SKM-1 treated with dmso at 0.1 percent for 144 hours (cell line): Measurements from ENCODE around the gene PTGFRN.

Source experiments
- DNase-seq: peaks from one replicate; lab custom pipeline; 2025; ENCODE audit not compliant: unreplicated experiment; lab: John Stamatoyannopoulos, UW

PTGFRN gene

DNA sequence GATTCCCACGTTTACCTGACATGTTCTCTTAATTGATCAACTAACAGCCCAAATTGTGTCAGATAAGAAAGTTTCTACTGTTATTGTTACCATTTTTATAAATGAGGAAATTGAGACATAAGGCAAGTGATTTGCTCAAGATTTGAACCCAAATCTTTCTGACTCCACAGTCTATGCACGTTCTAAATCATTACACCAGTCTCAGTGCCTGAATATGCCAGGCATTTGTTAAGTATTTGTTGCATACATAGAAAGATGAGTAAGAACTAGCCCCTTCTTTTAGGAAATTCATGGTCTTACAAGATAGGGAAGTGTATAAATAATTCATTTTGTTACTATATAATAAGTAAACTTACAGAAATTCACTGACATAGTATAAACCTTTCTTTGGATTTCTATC, 84.7 kb downstream of the PTGFRN start:
- no peak for DNase-seq

DNA sequence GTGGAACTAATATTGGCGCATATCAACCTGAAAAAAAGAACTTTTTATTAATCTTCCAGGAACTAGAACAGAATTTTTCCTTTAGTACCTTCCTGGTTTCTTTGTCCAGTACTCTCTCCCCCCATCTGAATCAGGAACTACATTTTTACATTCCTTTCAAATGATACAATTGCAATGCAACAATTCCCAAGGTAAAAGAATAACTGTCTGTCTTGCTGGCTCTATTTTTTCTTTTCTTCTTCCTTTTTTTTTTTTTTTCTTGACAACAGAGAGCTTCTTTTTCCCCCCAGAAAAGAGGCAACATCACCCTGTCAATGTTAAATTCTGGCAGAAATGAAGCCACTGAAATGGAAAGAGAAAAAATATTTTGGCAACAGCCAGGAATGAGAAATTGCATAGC, 87.3 kb downstream of the PTGFRN start:
- no peak for DNase-seq

DNA sequence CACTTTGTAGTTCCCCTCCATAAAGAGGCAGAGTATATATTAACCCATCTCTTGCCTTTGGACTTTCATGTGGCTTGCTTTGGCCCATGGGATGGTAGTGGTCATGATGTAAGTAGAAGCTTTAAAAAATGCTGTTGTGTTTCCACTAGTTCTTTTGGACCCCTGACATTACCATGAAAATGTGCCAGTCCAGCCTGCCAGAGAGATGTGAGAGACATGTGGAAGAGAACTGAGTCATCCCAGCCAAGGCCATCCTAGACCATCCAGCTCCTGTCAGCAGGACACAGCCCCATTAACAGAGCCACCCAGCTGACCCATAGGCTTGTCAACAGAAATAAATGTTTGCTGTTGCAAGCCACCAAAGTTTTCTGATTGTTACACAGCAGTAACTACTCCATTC, 87.9 kb downstream of the PTGFRN start:
- no peak for DNase-seq

DNA sequence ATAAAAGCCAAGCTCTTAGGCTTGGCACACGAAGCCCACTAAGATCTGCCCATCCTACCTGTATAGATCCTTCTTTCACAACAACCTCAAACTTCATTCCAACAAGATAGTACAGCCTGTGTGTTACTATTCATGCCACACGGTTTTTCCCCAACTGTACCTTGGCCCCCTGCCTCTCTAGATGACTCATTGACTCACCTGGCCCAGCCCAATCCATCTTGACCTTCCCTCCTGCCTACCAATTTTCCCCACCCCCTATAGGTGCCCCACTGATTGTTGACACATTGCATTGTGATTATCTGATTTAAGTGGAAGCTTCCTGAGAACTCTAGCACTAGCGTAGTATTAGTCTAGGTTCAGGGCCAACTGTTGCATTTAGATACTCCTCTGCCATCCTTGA, 89.9 kb downstream of the PTGFRN start:
- DNase-seq = no peak

DNA sequence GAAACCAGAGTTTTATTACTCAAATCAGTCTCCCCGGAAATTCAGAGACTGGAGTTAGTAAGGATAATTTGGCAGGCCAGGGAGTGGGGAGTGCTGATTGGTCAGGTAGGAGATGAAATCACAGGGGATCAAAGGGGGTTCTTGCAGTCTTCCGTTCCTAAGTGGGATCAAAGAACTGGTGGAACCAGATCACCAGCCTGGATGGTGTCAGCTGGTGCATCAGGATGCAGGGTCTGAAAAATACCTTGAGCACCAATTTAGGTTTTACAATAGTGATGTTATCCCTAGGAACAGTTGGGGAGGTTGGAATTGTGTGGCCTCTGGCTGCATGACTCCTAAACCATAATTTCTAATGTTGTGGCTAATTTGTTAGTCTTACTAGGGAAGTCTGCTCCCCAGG, 90.4 kb downstream of the PTGFRN start:
- no peak for DNase-seq

DNA sequence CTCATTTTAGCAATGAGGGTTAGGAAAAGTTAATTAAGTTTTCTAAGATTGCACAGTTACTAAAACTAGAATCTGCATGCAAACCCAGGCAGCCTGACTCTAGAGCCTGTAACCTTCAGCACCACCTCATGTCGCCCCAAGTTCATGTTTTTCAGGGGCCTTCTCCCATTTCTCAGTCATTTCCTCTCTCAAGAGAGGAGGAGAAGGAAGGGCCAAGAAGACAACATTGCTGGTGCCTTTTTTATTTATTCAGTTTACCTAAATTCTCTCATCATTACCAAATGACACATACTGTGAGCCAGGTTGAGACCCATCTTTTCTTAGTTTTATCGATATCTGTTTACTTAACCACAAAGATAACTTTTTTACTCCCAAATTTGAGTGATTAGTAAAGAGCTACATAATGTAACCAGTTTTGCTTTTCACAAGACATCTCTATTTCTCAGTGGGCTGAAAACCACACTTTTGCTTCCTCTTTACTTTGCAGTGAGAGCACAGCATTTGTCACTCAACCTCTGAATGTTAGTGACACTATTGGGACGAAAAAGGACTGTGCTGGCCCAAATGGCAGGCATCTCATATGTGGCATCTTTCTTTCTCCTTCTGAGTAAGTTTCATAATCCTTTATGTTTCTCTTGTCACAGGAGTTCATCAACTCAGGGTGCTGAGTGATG, 91.7 kb downstream of the PTGFRN start, which contains the start of gene CD101:
Gene CD101, plus strand, starts transcription at position 507 of the 674 bp plus-strand sequence. Its CDS starts 58 bp downstream, at position 565.
- DNase-seq = peak; percentile 80

DNA sequence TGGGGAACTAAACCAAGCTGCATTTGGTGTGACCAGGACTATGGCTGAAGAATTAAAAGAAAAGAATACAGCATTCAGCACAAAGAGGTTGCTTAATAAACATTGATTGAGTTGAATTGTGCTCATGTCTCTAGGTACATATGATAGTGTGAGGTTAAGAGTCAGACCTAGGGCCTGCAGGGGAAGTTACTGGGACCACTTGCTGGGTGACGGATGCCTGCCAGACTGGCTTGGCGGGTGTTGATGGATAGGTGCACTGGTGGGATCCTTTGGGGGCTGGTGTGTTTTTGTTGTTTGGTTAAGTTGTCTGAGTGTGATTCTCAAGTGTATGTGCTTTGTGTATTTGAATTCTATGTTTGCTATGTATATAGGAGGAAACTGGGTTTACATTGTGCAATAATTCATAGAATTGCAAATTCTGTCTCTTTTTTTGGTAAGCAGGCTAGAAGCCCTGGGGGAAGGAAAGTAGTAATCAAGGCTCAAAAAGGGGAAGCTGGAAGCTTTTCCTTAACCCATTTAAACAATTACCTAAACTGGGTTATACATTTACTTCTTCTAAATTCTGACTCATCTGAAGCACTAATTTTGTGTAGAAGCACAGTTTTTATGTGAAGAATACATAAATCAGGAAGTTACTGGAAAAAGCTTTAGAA, 93.6 kb downstream of the PTGFRN start:
- DNase-seq = peak; percentile 97

DNA sequence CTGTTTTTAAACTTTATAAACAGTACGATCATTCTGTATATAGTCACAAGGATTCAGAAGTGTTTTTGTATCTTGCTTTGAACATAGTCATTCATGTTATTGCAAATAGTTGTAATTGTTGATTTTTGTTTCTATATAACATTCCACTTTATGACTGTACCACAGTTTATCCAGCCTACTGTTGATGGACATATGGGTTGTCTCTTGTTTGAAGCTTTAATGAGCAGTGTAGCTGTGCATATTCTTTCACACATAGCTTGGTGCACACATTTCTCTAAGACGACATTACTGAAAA, 98.0 kb downstream of the PTGFRN start:
- no peak for DNase-seq

DNA sequence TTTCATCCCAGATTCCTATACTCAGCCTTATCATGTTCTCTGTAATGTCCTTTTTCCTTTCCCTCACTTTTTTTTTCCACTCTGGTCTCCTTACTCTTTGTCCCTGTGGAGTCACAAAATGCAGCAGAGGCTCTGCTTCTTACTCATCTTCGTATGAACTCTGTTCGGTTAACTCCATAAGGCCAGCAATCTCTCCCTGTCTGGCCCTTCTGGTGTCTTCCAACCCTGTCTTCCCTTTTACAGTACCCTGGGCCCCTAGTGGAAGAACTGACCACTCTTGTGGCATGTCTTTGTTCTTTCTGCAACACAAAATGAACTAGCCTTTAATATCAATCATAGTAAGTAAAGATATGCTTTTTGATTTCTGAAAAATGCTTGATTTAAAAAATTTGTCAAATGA, 98.9 kb downstream of the PTGFRN start:
- no peak for DNase-seq

DNA sequence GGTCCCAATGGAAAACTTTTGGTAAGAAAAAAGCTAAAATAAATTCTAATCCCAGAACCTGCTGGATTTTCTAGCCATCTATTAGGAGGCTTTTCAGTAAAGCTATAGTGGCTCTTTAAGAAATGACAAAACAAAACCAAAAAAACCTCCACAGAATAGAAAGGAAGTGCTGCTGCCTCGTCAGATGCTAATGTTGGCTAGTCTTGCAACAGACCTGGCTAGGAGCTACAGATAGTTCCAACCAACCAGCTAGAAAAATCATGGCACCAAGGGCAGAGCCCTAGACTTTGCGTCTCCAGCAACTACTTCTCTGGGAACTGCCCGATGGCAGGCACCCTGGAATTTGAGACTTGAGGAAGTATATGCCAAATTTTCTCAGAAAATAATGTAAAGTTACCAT, 99.4 kb downstream of the PTGFRN start:
- peak; percentile 82 for DNase-seq

DNA sequence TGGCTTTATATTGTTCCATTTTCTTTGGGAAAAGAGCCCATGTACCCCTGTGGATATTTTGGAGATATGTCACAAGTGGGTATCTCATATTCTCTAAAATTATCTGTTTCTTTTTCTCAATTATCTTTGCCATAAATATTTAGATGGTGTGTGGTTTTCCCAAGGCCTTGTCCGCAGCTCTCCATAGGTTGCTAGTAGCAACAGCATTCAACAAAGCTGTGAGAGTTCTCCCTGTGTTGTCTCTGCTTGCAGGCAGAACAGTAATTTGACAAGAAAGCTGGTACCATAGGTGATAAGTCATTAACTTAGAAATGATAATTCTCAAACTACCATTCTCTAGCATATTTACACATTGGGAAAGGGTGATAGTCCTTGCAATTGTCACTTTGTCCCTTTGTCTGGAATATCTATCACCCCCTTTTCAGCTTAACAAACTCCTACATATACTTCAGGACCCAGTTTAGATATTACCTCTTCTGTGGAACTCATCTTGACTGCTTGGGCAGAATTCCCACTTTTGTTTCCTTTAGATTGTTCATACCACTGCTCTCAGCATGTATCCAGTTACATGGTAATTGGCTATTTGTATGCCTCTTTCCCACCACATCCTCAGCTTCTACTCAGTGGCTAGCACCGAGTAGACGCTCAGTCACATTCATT, 100.7 kb downstream of the PTGFRN start:
- no peak for DNase-seq

DNA sequence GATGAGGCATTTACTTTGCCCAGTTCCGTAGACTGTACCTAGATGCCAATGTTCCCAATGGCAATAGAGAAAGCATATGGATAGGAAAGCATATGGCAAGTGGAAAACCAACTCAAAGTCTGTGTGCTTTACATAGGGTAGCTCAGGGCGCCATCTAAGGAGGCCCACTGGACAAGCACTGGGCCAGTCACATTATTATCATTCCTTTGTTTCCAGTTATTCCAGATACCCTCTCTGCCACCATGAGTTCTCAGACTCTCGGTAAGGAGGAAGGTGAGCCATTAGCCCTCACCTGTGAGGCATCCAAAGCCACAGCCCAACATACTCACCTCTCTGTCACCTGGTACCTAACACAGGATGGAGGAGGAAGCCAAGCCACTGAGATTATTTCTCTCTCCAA, 101.6 kb downstream of the PTGFRN start:
- DNase-seq = no peak

DNA sequence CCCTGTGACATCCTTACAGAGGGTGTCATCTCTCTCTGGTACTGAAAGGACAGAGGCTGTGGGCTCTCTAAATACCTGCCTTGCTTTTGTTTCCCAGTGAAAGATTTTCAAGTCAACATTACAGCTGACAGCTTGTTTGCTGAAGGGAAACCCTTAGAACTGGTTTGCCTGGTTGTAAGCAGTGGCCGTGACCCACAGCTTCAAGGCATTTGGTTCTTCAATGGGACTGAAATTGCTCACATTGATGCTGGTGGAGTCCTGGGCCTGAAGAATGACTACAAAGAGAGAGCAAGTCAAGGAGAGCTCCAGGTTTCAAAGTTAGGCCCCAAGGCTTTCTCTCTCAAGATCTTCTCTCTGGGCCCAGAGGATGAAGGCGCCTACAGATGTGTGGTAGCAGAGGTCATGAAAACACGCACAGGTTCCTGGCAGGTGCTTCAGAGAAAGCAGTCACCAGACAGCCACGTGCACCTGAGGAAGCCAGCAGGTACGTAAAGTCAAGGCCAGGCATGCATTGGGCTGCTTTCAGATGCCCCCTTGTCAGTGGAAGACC, 103.7 kb downstream of the PTGFRN start:
- DNase-seq = no peak

DNA sequence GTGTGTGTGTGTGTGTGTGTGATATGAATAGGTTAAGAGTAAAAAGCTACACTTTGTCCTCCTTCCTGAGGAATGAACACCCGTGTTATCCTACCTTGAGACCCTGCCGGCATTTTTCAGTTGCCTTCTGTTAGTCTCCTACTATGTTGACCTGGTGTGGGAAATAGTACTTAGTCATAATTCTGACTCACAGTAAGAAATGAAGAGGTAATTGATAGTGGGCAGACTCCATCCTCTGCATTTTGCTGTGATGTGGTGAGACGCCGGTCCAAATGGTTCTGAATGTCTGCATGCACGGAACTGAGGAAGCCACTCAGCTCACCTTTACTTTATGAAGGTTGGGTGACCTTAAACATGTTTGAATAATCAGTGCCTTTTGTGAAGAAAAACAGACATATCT, 104.5 kb downstream of the PTGFRN start:
- DNase-seq = no peak

DNA sequence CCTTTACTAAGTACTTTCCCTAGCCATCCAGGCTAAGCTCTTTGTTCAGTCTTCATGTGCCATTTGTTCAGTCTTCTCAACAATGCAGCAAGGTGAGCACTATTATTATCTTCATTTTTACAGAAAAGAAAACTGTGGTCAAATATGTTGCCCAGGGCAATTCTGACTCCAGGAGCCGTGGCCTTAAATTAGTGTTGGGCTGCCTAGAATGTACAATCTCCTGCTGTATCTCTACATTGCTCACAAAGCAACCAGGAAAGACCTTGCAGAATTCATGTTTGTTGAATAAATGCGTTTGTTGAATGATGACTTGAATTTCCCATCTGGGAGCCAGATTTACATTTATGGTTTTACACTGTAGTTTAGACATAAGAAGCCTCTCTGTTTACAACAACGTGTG, 106.0 kb downstream of the PTGFRN start:
- DNase-seq = no peak

DNA sequence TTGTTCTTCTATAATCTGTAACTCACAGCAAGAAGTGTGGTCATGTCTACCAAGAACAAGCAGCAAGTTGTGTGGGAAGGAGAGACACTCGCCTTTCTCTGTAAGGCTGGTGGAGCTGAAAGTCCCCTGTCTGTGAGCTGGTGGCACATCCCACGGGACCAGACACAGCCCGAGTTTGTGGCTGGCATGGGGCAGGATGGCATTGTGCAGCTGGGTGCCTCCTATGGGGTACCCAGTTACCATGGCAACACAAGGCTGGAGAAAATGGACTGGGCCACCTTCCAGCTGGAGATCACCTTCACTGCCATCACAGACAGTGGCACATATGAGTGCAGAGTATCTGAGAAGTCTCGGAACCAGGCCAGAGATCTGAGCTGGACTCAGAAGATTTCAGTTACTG, 107.3 kb downstream of the PTGFRN start:
- no peak for DNase-seq

DNA sequence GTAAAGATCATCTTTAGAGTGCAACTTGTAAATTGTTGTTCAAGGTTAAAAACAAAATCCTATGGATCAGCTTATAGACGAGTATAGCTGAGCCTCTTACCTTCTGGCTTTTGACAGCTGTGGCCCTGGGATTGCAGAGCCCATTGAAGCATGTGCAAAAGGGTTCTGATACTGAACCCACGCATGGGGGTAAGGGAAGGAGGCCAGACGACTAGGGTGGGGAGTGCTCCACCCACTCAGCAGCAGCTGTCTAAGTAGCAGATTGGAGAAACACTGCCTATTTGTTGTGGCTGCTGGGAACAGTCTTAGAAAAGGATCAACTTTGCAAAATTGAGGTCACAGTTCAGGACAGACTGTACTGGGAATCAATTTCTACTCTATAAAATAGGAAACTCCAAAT, 107.9 kb downstream of the PTGFRN start:
- no peak for DNase-seq

DNA sequence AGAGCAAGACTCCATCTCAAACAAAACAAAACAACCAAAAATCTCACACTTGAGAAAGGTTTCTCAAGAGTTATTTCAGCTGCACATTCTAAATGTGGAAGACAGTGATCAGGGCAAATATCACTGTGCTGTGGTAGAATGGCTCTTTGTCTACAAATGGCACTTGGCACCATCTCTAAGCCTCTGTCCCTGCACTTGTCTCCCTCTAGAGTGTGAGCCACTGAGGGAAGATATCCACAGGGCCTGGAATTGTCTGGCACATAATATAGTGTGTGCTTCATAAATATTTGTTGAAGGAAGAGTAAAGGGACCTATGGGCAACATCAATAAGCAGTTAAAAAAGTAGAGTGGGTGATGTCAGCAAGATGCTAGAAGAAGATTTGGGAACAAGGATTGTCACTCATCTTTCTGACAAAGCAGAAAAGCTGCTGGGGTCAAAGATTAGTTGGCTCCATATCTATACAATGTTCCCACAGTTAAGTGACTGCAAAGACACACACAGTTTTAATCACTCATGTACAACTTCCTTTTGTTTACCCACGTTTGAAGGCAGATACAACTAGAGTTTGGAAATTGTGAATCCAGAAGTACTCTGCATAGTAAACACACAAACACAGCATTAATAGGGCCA, 110.9 kb downstream of the PTGFRN start:
- no peak for DNase-seq

DNA sequence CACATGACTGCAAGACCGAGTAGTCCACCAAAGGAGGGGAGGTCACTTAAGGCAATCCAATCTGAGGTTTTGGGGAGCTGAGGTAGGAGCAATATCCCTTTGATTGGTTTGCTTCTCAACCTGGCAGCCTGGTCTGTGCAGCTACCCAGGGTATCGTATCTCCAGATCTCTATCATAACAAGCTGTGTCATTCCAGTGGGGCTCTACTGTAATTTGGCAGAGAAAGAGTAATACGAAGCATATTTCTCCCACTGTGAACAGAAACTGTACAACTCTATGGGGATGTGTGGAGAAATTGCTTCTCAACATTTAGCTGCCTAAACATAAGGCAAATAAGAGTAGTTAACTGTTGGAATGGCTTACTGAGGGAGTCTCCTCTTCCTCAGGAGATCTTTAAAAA, 112.4 kb downstream of the PTGFRN start:
- no peak for DNase-seq

DNA sequence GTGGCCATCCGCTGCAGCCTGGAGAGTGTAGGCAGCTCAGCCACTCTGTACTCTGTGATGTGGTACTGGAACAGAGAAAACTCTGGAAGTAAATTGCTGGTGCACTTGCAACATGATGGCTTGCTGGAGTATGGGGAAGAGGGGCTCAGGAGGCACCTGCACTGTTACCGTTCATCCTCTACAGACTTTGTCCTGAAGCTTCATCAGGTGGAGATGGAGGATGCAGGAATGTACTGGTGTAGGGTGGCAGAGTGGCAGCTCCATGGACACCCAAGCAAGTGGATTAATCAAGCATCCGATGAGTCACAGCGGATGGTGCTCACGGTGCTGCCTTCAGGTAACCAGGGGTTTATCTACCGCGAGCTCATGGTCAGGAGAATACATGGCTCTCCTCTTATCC, 115.9 kb downstream of the PTGFRN start:
- DNase-seq = no peak

DNA sequence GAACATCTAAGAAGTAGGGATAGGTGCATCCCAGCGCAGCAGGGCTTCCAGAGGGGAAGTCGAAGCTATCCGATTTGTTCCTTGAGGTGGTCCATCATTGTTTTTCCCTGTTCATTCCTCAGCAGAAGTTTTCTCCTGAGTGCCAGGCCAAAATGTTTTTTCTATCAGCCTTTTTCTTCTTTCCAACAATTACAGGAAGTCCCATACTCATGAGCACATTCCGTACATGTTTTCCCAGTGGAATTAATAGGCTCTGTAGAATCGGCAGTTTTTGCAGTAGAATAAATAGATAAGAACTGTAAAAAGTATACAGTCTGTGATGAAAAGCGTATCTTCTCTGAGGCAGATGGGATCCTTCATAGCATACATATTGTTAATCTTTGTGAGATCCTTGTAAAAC, 116.6 kb downstream of the PTGFRN start:
- no peak for DNase-seq

DNA sequence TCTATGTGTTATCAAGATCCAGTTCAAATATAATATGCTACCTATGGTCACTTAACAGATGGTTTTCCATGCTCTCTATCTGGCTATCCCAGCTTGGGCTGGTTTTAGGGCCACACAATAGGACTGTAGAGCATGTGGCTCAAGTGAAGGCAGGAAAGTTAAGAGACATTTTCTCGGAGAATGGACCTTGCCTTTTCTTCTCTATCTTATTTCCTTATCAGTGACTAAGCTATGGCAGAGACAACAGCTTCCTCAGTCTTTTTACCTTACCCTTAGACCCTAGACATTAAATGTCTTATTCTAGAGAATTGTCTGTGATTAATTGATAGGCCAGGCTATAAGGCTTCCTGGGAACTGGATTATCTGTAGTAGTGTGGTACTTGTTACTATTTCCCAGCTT, 120.0 kb downstream of the PTGFRN start:
- no peak for DNase-seq
